Measurements from ENCODE around the gene ACSF2.

DNA sequence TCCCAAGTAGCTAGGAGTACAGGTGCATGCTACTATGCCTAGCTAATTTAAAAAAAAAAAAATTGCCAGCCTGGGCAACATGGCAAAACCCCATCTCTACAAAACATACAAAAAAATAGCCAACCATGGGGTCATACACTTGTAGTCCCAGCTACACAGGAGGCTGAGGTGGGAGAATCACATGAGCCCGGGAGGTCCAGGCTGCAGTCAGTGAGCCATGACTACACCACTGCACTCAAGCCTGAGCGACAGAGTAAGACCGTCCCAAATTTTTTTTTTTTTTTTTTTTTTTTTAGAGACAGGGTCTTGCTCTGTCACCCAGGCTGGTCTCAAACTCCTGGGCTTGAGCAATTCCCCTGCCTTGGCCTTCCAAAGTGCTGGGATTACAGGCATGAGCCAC lies 27.9 kb downstream of the ACSF2 start:
- TF ChIP-seq, protein P1, sequence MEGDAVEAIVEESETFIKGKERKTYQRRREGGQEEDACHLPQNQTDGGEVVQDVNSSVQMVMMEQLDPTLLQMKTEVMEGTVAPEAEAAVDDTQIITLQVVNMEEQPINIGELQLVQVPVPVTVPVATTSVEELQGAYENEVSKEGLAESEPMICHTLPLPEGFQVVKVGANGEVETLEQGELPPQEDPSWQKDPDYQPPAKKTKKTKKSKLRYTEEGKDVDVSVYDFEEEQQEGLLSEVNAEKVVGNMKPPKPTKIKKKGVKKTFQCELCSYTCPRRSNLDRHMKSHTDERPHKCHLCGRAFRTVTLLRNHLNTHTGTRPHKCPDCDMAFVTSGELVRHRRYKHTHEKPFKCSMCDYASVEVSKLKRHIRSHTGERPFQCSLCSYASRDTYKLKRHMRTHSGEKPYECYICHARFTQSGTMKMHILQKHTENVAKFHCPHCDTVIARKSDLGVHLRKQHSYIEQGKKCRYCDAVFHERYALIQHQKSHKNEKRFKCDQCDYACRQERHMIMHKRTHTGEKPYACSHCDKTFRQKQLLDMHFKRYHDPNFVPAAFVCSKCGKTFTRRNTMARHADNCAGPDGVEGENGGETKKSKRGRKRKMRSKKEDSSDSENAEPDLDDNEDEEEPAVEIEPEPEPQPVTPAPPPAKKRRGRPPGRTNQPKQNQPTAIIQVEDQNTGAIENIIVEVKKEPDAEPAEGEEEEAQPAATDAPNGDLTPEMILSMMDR (IDR thresholded peaks at IDR 0.05), result no peak
- TF ChIP-seq KDM1A (IDR thresholded peaks at IDR 0.05; ENCODE audit: low read depth), result no peak
- no peak for TF ChIP-seq POLR2A (IDR thresholded peaks at IDR 0.05; ENCODE audit: low read length)
- TF ChIP-seq EP300 (IDR thresholded peaks at IDR 0.05), result no peak
